GM12892 (cell line): ENCODE results near the gene TGFBI.

Experiments used
- POLR2A ChIP-seq: IDR thresholded peaks from 2 replicates; pipeline ENCODE4 v1.6.1; 2011; ENCODE audit warnings: low read depth, low read length, control low read depth
- POLR2AphosphoS5 ChIP-seq: IDR thresholded peaks from 2 replicates; pipeline ENCODE4 v1.6.1; 2011; ENCODE audit warnings: low read depth, low read length, control low read depth
- TAF1 ChIP-seq: IDR thresholded peaks from 2 replicates; pipeline ENCODE4 v1.6.1; 2011; ENCODE audit warnings: low read depth, mild to moderate bottlenecking, control low read depth, low read length, borderline replicate concordance

- TF ChIP-seq POLR2A (no peak), POLR2AphosphoS5 (no peak), TAF1 (no peak)
Measured at GRCh38 chr5:135985951-135986350, 42.8 kb upstream of the TGFBI start.
